GM12872 (cell line): ENCODE results near the gene TNIK.

Experiments used
- TF ChIP-seq, protein P1 (sequence below): IDR thresholded peaks from 3 replicates; pipeline ENCODE4 v1.5.1; 2011; ENCODE audit warnings: low read depth, mild to moderate bottlenecking, low read length, moderate library complexity; ENCODE audit not compliant: insufficient read depth

TNIK gene

DNA sequence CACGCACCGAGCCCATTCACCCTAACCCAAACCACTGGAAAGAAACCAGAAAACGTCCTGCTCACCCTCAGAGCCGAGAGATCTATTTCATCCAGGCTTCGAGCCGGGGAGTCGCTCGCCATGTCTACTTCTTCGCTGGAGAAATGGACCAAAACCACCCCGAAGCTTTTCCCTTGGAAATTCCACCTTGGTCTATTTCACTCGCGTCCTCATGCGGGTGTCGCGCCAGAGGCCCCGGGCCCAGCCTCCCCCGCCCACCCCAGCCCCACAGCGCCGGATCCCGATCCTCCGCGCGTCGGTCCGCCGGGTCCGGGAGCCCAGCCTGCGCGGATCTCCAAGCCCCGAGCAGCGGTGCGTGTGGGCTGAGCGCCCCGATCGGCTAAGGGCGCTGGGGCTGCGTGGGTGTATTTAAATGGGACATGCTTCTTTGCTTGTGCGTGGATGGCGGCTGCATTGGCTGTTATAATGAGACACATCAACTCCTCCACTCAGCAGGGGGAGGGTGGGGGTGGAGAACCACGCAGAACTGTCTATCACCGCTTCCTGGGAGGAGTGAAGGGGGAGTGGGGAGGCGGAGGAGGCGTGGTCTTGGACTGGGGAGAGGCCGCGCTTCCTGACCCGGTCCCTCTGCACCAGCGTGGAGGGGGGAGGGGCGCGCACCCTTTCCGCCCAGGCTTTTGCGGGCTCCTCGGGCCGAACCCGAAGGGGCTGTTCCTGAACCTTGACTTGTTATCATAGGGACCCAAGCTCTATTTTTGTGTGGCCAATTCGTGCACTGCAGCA is at the start of gene TNIK:
TNIK (minus strand) TSS at position 464 of the 783 bp plus-strand sequence; CDS start at position 122, 342 bp downstream.
- TF ChIP-seq, protein P1, sequence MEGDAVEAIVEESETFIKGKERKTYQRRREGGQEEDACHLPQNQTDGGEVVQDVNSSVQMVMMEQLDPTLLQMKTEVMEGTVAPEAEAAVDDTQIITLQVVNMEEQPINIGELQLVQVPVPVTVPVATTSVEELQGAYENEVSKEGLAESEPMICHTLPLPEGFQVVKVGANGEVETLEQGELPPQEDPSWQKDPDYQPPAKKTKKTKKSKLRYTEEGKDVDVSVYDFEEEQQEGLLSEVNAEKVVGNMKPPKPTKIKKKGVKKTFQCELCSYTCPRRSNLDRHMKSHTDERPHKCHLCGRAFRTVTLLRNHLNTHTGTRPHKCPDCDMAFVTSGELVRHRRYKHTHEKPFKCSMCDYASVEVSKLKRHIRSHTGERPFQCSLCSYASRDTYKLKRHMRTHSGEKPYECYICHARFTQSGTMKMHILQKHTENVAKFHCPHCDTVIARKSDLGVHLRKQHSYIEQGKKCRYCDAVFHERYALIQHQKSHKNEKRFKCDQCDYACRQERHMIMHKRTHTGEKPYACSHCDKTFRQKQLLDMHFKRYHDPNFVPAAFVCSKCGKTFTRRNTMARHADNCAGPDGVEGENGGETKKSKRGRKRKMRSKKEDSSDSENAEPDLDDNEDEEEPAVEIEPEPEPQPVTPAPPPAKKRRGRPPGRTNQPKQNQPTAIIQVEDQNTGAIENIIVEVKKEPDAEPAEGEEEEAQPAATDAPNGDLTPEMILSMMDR: peak; percentile 39; the same call in 2 of the 3 replicates

DNA sequence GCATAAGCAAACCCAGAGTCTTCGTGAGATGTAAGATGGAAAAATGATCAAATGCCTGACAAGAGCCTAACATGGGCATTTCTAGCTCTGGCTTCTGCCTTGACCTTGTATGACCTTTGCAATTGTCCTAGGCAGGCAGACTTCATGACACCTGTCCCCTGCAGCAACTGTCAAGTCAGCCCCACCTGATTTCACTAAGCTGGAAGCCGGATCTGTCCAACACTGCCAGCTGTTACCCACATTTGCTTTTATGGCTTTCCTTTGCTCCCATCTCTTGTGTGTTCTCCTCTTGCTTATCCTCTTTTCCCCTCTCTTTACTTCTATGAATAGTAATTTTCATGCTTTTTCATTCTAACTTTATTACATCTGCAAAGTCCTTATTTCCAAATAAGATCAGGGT is 48.5 kb upstream of the TNIK start:
- TF ChIP-seq, protein P1: no peak

DNA sequence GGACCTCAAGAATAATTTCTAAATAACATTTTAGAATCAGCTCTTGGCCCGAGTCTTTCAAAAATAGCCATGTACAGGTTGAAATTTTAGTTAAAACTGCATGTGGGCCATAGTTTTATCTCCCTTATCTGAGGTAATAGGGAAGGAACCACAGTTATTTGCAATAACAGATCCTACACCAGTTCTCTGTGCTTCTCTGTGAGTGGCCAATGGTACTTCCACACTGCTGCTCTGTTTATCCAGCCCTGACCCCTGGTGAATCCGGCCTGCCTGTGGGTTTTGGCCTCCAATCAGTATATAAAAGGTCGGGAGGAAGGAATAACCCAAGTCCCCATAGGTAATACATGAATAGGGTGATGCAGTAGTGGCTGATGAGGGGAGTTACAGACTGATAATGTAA is 48.0 kb upstream of the TNIK start:
- TF ChIP-seq, protein P1: no peak

DNA sequence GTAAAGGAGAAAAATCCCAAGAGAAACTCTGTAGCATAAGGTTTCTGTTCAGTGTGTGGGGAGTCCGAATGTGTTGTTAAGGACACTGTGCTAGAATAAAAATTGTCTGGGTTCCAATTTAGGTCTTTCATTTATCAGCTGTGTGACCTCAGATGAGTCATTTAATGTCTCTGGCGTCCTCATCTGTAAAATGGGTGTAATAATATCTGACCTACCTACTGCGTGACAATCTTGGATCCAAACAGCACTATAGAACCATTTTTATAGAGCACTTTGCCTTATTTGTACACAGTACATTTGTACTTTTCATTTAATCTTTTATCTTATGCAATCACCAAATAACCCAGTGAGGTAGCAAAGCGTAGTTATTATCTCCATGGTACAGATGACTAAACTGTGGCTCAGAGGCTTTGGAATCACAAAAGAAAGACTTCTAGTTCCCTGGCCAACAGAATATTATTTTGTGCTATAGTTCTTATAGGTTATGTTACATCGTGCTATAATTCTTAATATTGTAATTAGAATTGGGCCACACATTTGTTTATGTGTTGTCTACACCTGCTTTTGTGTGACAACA is 46.6 kb upstream of the TNIK start:
- TF ChIP-seq, protein P1: no peak

DNA sequence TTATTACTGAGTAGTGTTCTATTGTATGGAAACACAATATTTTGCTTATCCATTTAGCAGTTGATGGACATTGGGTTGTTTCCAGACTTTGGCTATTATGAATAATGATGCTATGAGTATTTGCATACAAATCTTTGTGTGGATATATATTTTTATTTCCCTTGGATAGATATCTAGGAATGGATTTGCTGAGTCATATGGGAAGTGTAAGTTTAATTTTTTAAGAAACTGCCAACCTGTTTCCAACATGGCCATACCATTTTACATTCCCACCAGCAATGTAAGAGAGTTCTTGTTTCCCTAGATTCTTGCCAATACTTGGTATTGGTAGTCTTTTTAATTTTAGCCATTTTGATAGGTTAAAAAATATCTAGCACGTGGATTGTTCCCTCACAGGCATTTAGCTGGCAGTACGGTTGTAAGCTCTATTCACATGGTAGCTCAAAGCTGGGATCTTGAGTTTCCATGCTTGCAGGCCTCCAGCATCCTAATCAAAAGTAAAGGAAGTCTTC is 45.7 kb upstream of the TNIK start:
- TF ChIP-seq, protein P1: no peak

DNA sequence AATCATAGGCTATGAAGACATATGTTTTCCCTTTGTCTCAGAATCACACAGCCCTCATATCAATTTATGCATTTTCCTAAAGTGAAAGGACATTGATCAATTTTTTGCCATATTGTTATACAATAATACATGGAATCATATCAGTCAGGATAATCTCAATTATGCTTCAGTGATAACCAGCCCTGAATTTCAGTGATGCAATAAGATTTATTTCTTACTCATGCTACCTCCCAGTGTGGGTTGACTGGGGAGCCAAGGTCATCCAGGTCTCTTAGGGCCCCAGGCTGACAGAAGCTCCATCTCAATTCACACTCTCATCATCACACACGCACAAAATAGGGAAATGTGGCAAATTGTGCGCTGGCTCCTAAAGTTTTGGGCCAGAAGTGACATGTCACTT is 44.2 kb upstream of the TNIK start:
- TF ChIP-seq, protein P1: no peak

DNA sequence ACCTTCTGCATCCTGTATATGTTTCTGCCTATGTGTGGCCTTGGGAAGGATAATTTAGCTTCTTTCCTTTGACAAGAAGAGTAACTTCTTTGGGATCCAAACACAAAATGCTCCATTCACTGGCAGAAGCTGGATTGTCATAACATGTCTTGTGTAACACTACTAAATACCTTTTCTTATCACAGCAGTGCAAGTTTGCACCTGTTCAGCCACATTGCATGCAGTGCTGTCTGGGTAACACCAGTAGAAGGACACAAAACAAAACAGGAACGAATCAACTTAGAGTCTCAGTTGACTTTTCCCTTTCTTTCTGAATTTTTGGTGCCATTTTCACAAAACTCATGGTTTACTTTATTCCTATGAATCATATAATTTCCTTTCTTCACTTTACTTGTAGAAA is 43.6 kb upstream of the TNIK start:
- TF ChIP-seq, protein P1: no peak
